ENCODE results near the gene HCAR3. TPM values are rescaled to one million over a fixed set of nuclear protein-coding genes. Genes with fewer than 3 reads are reported as not detected.
"Not testable (repeated sequence)": the region's sequence is repeated elsewhere in the genome, so short reads cannot be mapped to it uniquely, and the experiment has no call there.

Gene HCAR3
- total and polyA plus RNA-seq, 2 experiments from 2014 or later = not detected

DNA sequence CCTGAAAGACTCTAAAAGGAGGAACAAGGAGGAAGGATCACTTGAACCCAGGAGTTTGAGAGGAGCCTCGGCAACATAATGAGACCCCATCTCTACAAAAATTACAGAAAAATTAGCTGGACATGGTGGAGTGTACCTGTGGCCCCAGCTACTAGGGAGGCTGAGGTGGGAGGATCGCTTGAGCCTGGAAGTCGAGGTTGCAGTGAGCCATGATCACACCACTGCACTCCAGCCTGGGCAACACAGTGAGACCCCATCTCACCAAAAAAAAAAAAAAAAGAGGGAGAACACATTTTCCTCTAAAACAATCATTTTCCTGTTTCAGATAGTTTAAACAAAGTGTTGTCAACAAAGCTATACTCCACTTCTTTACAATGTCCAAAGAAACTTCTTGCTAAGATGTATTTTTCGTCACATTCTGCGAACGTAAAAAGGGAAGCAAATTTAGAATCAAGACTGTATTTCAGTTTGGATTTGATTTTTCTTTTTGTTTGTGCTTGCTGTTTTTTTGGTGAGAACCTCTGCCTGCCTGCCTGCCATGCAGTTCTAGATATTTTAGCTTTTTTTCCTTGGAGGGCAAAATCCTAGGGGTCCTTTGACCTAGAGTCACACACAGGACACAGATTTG is 9.0 kb upstream of the HCAR3 start:
- Histone ChIP-seq H3K36me3 (no peaks in the 10 kb centered on the region), H3K27ac (no peak overlapping the region), H3K4me1 (ENCODE audit: low read depth) (no peaks in the 10 kb centered on the region), H3K4me3 (no peak overlapping the region), H3K9me3 (ENCODE audit: low read depth) (no peaks in the 10 kb centered on the region), H3K27me3 (no peaks in the 10 kb centered on the region)
- TF ChIP-seq, protein P1, sequence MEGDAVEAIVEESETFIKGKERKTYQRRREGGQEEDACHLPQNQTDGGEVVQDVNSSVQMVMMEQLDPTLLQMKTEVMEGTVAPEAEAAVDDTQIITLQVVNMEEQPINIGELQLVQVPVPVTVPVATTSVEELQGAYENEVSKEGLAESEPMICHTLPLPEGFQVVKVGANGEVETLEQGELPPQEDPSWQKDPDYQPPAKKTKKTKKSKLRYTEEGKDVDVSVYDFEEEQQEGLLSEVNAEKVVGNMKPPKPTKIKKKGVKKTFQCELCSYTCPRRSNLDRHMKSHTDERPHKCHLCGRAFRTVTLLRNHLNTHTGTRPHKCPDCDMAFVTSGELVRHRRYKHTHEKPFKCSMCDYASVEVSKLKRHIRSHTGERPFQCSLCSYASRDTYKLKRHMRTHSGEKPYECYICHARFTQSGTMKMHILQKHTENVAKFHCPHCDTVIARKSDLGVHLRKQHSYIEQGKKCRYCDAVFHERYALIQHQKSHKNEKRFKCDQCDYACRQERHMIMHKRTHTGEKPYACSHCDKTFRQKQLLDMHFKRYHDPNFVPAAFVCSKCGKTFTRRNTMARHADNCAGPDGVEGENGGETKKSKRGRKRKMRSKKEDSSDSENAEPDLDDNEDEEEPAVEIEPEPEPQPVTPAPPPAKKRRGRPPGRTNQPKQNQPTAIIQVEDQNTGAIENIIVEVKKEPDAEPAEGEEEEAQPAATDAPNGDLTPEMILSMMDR (IDR thresholded peaks at IDR 0.05; ENCODE audit: low read depth, low read length) = no peak
- no peak for DNase-seq (ENCODE audit: low read depth in 1 of 2, low spot score in 1 of 2)

DNA sequence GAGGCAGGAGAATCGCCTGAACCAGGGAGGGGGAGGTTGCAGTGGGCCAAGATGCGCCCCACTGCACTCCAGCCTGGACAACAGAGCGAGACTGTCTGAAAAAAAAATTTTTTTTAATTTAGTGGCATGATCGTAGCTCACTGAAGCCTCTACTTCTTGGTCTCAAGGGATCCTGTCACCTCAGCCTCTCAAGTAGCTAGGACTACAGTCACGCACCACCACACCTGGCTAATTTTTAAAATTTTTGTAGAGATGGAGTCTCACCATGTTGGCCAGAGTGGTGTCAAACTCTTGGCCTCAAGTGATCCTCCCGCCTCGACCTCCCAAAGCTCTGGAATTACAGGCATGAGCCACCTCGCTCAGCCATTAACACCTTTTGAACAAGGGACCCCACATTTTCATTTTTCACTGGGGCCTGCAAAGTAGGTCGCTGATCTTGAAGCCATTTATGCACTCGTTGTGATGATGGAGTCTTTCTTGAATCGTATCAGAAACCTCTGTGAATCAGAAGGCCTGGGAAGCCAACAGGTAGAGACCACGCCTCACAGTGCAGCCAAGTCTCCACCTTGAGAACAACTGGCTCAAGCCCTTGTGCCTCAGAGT is 8.1 kb upstream of the HCAR3 start:
- TF ChIP-seq, protein P1 (IDR thresholded peaks at IDR 0.05; ENCODE audit: low read depth, low read length) = no peak
- Histone ChIP-seq H3K9me3 (ENCODE audit: low read depth) (no peaks in the 10 kb centered on the region), H3K4me3 (no peak overlapping the region), H3K27ac (no peak overlapping the region), H3K4me1 (ENCODE audit: low read depth) (no peaks in the 10 kb centered on the region), H3K36me3 (no peaks in the 10 kb centered on the region), H3K27me3 (no peaks in the 10 kb centered on the region)
- no peak for DNase-seq (ENCODE audit: low read depth in 1 of 2, low spot score in 1 of 2)

DNA sequence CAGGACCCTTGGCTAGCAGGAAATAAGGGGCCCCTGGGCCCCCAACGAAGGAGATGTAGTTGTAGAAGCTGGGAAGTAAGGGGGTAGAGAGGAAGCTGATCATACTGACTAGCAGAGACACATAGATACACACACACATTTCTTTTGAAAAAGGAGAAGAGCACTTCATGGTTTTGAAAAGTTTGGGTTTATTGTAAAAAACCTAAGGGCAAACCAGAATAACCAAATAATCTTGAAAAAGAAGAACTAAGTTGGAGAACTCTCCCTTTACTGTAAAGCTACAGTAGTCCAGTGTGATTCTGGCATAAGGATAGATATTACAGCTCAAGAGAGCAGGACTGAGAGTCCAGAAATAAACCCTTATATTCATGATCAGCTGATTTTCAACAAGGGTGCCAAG is 5.8 kb upstream of the HCAR3 start:
- Histone ChIP-seq H3K4me1 (ENCODE audit: low read depth) (no peaks in the 10 kb centered on the region), H3K27me3 (no peaks in the 10 kb centered on the region), H3K9me3 (ENCODE audit: low read depth) (no peaks in the 10 kb centered on the region), H3K4me3 (no peak overlapping the region), H3K36me3 (no peaks in the 10 kb centered on the region), H3K27ac (no peak overlapping the region)
- TF ChIP-seq, protein P1 (IDR thresholded peaks at IDR 0.05; ENCODE audit: low read depth, low read length) = no peak
- DNase-seq (ENCODE audit: low read depth in 1 of 2, low spot score in 1 of 2) = no peak

DNA sequence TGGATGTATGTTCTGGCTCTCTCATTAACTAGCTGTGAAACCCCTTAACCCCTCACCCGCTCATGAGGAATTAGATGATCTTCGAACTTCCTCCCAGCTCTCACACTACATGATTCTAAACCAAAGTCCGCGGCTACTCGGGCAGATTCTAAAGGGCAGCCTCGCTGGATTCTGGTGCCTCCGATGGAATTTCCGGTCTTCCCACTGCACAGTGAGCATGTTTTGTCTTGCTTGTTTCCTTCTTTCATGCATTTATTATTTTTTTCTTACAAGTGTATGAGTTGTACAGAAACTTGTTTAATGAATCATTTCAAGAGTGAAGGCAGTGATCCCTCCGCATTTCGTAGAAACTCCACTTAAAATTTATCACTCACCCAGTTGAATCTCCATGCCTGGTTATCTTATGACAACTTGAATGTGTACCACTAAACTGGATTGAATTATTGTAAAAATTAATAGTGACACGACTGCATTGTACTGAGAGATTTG is 4.5 kb upstream of the HCAR3 start:
- DNase-seq (ENCODE audit: low read depth in 1 of 2, low spot score in 1 of 2) = no peak
- no peaks in the 10 kb centered on the region for H3K36me3 ChIP-seq
- no peaks in the 10 kb centered on the region for H3K4me1 ChIP-seq (ENCODE audit: low read depth)
- H3K27me3 ChIP-seq = no peaks in the 10 kb centered on the region
- H3K4me3 ChIP-seq = no peak overlapping the region
- TF ChIP-seq, protein P1 (IDR thresholded peaks at IDR 0.05; ENCODE audit: low read depth, low read length) = no peak
- H3K27ac ChIP-seq = no peak overlapping the region
- no peaks in the 10 kb centered on the region for H3K9me3 ChIP-seq (ENCODE audit: low read depth)

DNA sequence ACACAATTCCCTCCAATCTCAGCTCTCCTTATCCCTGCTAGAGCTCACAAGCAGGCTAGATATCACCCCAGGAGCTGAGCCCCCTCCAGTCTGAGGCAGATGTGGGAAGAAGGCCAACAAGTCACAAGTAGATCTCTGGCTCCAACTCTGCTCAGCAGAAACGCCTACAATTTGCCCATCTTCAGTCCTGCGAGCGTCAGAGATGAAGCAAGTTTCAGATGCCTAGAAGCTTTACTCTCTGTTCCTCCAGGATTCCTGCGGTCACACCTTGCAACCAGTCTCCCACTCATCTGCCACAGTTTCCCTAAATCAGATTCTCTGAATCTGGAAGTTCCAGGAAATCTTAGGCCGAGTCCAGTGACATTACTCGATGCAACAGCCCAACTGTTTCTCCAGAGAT is 1.4 kb downstream of the HCAR3 start:
- H3K9me3 ChIP-seq (ENCODE audit: low read depth); H3K27ac ChIP-seq; H3K4me3 ChIP-seq; H3K4me1 ChIP-seq (ENCODE audit: low read depth); H3K36me3 ChIP-seq; H3K27me3 ChIP-seq: not testable (repeated sequence)
- DNase-seq (ENCODE audit: low read depth in 1 of 2, low spot score in 1 of 2) = peak in 1 of 2 donors; percentile 52

DNA sequence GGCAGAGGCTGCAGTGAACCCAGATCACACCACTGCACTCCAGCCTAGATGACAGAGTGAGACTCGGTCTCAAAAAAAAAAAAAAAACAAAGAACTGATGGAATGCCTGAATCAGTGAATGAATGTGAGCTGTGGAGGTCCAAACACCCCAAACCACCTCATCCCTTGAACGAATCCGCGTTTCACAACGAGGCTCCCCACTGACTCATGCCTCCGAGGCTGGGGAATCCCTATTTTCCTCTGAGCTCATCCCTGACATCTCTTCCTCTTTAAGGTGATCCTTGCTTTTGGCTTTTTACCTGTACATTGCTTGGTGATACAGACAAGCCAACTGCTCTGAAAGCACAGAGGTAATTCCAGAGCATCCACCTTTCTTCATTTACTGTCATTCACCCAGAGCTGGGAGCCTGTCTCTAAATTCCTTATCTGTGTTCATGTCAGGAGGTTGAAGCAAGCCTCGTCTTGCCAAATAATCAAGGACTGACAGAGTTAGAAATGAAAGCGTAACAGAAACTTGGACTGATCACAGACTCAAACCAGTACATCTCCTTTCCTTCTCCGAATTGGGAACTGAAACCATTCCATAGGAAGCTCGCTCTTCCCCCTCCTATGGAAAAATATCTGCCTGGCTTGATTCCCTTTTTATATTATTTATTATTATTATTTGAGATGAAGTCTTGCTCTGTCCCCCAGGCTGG is 3.0 kb downstream of the HCAR3 start:
- not testable (repeated sequence) for H3K4me3 ChIP-seq; DNase-seq (ENCODE audit: low read depth in 1 of 2, low spot score in 1 of 2); H3K4me1 ChIP-seq (ENCODE audit: low read depth); H3K9me3 ChIP-seq (ENCODE audit: low read depth); H3K27me3 ChIP-seq; H3K27ac ChIP-seq; H3K36me3 ChIP-seq

DNA sequence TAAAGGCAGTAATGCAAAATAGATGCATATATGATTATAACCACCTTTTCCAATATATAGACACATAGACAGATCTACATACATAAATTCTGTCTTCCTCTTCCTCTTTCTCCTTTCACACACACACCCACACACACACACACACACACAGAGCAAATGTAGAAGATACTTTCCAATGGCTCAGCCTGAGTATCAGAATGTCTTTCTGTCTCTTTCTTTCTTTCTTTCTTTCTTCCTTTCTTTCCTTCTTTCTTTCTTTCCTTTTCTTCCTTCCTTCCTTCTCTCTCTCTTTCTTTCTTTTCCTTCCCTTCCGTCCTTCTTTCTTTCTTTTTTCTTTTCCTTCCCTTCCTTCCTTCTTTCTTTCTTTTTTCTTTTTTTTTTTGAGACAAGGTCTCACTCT is 5.3 kb downstream of the HCAR3 start:
- not testable (repeated sequence) for DNase-seq (ENCODE audit: low read depth in 1 of 2, low spot score in 1 of 2); H3K9me3 ChIP-seq (ENCODE audit: low read depth); H3K4me3 ChIP-seq; H3K36me3 ChIP-seq; H3K27ac ChIP-seq; H3K27me3 ChIP-seq; H3K4me1 ChIP-seq (ENCODE audit: low read depth)

DNA sequence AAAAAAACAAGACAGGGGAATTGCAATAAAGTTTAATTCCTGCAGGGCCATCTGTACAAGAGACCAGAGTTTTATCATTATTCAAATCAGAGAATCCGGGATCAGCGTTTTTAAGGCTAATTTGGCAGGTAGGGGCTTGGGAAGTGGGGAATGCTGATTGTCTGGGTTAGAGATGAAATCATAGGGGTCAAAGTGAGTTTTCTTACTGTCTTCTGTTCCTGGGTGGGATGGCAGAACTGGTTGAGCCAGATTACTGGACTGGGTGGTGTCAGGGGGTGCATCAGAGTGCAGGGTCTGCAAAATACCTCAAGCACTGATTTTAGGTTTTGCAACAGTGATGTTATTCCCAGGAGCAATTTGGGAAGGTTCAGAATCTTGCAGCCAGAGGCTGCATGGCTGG is 6.3 kb downstream of the HCAR3 start:
- H3K27me3 ChIP-seq; H3K9me3 ChIP-seq (ENCODE audit: low read depth); H3K4me1 ChIP-seq (ENCODE audit: low read depth); DNase-seq (ENCODE audit: low read depth in 1 of 2, low spot score in 1 of 2); H3K4me3 ChIP-seq; H3K27ac ChIP-seq; H3K36me3 ChIP-seq: not testable (repeated sequence)

DNA sequence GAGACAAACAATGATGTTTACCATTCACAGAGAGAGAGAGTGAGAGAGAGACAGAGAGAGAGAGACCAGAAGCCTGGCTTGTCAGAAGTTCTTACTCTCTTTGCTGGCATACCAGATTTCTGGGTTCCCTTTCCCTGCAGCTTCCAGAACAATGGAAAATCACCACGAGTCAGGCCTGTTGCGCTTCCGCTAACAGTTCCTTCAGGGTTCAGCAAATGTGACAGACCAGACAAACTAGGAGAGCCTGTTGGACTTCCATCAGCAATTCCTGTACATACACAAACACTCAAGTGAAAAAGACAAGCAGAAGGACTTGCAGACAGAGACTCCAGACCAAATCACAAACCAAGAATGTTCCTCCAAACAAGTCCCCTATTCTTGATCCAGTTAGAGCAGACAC is 7.3 kb downstream of the HCAR3 start:
- not testable (repeated sequence) for H3K36me3 ChIP-seq; H3K4me3 ChIP-seq; DNase-seq (ENCODE audit: low read depth in 1 of 2, low spot score in 1 of 2); H3K9me3 ChIP-seq (ENCODE audit: low read depth); H3K27ac ChIP-seq; H3K4me1 ChIP-seq (ENCODE audit: low read depth); H3K27me3 ChIP-seq

DNA sequence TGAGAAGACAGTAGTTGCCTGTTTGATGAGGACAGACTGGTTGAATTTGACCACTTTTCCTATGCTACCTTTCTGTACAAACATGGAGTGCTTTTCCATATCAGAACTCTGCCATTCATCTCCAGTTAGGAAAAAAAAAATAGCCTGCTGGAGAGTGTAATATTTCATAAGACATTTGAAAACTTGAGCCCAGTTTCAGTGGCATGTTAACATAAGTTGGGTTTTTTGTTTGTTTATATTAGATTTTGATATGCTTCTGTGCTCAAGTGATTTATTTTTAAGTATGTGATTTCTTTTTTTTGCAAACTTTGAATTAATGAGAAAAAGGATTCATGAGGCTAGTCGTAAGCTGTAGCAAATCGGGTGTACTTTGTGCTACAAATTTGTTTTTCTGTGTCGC is 12.8 kb downstream of the HCAR3 start:
- not testable (repeated sequence) for DNase-seq (ENCODE audit: low read depth in 1 of 2, low spot score in 1 of 2); H3K4me1 ChIP-seq (ENCODE audit: low read depth); H3K36me3 ChIP-seq; H3K27me3 ChIP-seq; H3K27ac ChIP-seq; H3K4me3 ChIP-seq; H3K9me3 ChIP-seq (ENCODE audit: low read depth)

All from cardiac muscle cell (in vitro differentiated cells and primary cell).